ENCODE results near the gene UPK3BL2. TPM values are rescaled to one million over a fixed set of nuclear protein-coding genes. Genes with fewer than 3 reads are reported as not detected.
"Not testable (repeated sequence)": the region's sequence is repeated elsewhere in the genome, so short reads cannot be mapped to it uniquely, and the experiment has no call there.

The UPK3BL2 gene
- total RNA-seq, 2 donors from 2014 or later, result 52.5 to 84.2 TPM

- not testable (repeated sequence) for H3K9me3 ChIP-seq (ENCODE audit: control insufficient read depth, low read length, poor library complexity, severe bottlenecking); DNase-seq; H3K4me3 Mint-ChIP-seq; H3K36me3 Mint-ChIP-seq (ENCODE audit: low read depth); H3K27ac Mint-ChIP-seq; H3K4me1 Mint-ChIP-seq; H3K27me3 Mint-ChIP-seq; ATAC-seq
Observed at GRCh38 chr7:102546353-102546752, 2.9 kb upstream of the UPK3BL2 start.

GRCh38 chr7:102545288-102545687 is 1.8 kb upstream of the UPK3BL2 start:
- DNase-seq; H3K27ac Mint-ChIP-seq; ATAC-seq; H3K4me3 Mint-ChIP-seq; H3K9me3 ChIP-seq (ENCODE audit: control insufficient read depth, low read length, poor library complexity, severe bottlenecking); H3K36me3 Mint-ChIP-seq (ENCODE audit: low read depth); H3K4me1 Mint-ChIP-seq; H3K27me3 Mint-ChIP-seq: not testable (repeated sequence)

GRCh38 chr7:102544372-102544771 is 876 bp upstream of the UPK3BL2 start:
- not testable (repeated sequence) for H3K4me3 Mint-ChIP-seq; H3K4me1 Mint-ChIP-seq; ATAC-seq; H3K36me3 Mint-ChIP-seq (ENCODE audit: low read depth); H3K9me3 ChIP-seq (ENCODE audit: control insufficient read depth, low read length, poor library complexity, severe bottlenecking); H3K27me3 Mint-ChIP-seq; DNase-seq; H3K27ac Mint-ChIP-seq

GRCh38 chr7:102542771-102543170 is 725 bp downstream of the UPK3BL2 start:
- not testable (repeated sequence) for DNase-seq; H3K36me3 Mint-ChIP-seq (ENCODE audit: low read depth); H3K27ac Mint-ChIP-seq; ATAC-seq; H3K27me3 Mint-ChIP-seq; H3K9me3 ChIP-seq (ENCODE audit: control insufficient read depth, low read length, poor library complexity, severe bottlenecking); H3K4me1 Mint-ChIP-seq; H3K4me3 Mint-ChIP-seq

GRCh38 chr7:102542083-102542482 is 1.4 kb downstream of the UPK3BL2 start:
- not testable (repeated sequence) for H3K27ac Mint-ChIP-seq; H3K4me1 Mint-ChIP-seq; H3K36me3 Mint-ChIP-seq (ENCODE audit: low read depth); DNase-seq; H3K4me3 Mint-ChIP-seq; H3K9me3 ChIP-seq (ENCODE audit: control insufficient read depth, low read length, poor library complexity, severe bottlenecking); H3K27me3 Mint-ChIP-seq; ATAC-seq

GRCh38 chr7:102540604-102541003 is 2.9 kb downstream of the UPK3BL2 start:
- not testable (repeated sequence) for H3K27me3 Mint-ChIP-seq, DNase-seq

GRCh38 chr7:102535062-102535615 is 8.4 kb downstream of the UPK3BL2 start:
- H3K9me3 ChIP-seq (ENCODE audit: control insufficient read depth, low read length, poor library complexity, severe bottlenecking); H3K27me3 Mint-ChIP-seq; H3K36me3 Mint-ChIP-seq (ENCODE audit: low read depth); H3K27ac Mint-ChIP-seq; ATAC-seq; DNase-seq; H3K4me3 Mint-ChIP-seq; H3K4me1 Mint-ChIP-seq: not testable (repeated sequence)

More at GRCh38 chr7:102540604-102541003, 2.9 kb downstream of the UPK3BL2 start:
- H3K9me3 ChIP-seq (ENCODE audit: control insufficient read depth, low read length, poor library complexity, severe bottlenecking); H3K4me3 Mint-ChIP-seq; H3K27ac Mint-ChIP-seq; H3K4me1 Mint-ChIP-seq; H3K36me3 Mint-ChIP-seq (ENCODE audit: low read depth); ATAC-seq: not testable (repeated sequence)

GRCh38 chr7:102532127-102532526 is 11.4 kb downstream of the UPK3BL2 start:
- DNase-seq, result not testable (repeated sequence)

GRCh38 chr7:102531583-102531982 is 11.9 kb downstream of the UPK3BL2 start:
- not testable (repeated sequence) for H3K27ac Mint-ChIP-seq; H3K27me3 Mint-ChIP-seq; H3K36me3 Mint-ChIP-seq (ENCODE audit: low read depth); ATAC-seq; DNase-seq; H3K4me3 Mint-ChIP-seq; H3K4me1 Mint-ChIP-seq; H3K9me3 ChIP-seq (ENCODE audit: control insufficient read depth, low read length, poor library complexity, severe bottlenecking)

More at GRCh38 chr7:102532127-102532526, 11.4 kb downstream of the UPK3BL2 start:
- H3K4me3 Mint-ChIP-seq; H3K9me3 ChIP-seq (ENCODE audit: control insufficient read depth, low read length, poor library complexity, severe bottlenecking); H3K27ac Mint-ChIP-seq; ATAC-seq; H3K27me3 Mint-ChIP-seq; H3K36me3 Mint-ChIP-seq (ENCODE audit: low read depth); H3K4me1 Mint-ChIP-seq: not testable (repeated sequence)

GRCh38 chr7:102527822-102528793 is 15.4 kb downstream of the UPK3BL2 start:
- not testable (repeated sequence) for H3K36me3 Mint-ChIP-seq (ENCODE audit: low read depth); H3K27ac Mint-ChIP-seq; DNase-seq; H3K4me3 Mint-ChIP-seq; H3K4me1 Mint-ChIP-seq; H3K9me3 ChIP-seq (ENCODE audit: control insufficient read depth, low read length, poor library complexity, severe bottlenecking); H3K27me3 Mint-ChIP-seq; ATAC-seq

- not testable (repeated sequence) for H3K4me3 Mint-ChIP-seq; H3K36me3 Mint-ChIP-seq (ENCODE audit: low read depth); DNase-seq; H3K27me3 Mint-ChIP-seq; H3K27ac Mint-ChIP-seq; ATAC-seq; H3K9me3 ChIP-seq (ENCODE audit: control insufficient read depth, low read length, poor library complexity, severe bottlenecking); H3K4me1 Mint-ChIP-seq
Observed at GRCh38 chr7:102527182-102527581, 16.3 kb downstream of the UPK3BL2 start.

GRCh38 chr7:102524803-102525202 is 18.7 kb downstream of the UPK3BL2 start:
- H3K4me3 Mint-ChIP-seq; H3K4me1 Mint-ChIP-seq; DNase-seq; H3K27ac Mint-ChIP-seq; H3K27me3 Mint-ChIP-seq; H3K9me3 ChIP-seq (ENCODE audit: control insufficient read depth, low read length, poor library complexity, severe bottlenecking); H3K36me3 Mint-ChIP-seq (ENCODE audit: low read depth); ATAC-seq: not testable (repeated sequence)

- not testable (repeated sequence) for H3K27me3 Mint-ChIP-seq; DNase-seq; H3K4me1 Mint-ChIP-seq; H3K36me3 Mint-ChIP-seq (ENCODE audit: low read depth); H3K4me3 Mint-ChIP-seq; H3K27ac Mint-ChIP-seq; H3K9me3 ChIP-seq (ENCODE audit: control insufficient read depth, low read length, poor library complexity, severe bottlenecking); ATAC-seq
Observed at GRCh38 chr7:102520797-102521196, 22.7 kb downstream of the UPK3BL2 start.

Data from T-helper 17 cell (primary cell).